HG03060 (cell line): ENCODE data around the gene E2F4.
A peak's percentile ranks its signal among the peaks of the same experiment; 100 is the strongest.

Experiments used
- ATAC-seq: cut with Tn5 transposase; IDR thresholded peaks from one replicate; pipeline ENCODE4 v1.9.1; 2021; ENCODE audit warnings: low read depth, moderate number of reproducible peaks; ENCODE audit not compliant: unreplicated experiment

The E2F4 gene

GRCh38 chr16:67191995-67192681, at the start of gene E2F4:
Gene E2F4, plus strand, starts transcription at chr16:67192155. Its CDS starts 73 bp downstream, at chr16:67192228.
- peak; percentile 61 for ATAC-seq

- ATAC-seq: no peak
Measured at GRCh38 chr16:67142342-67142741, 49.6 kb upstream of the E2F4 start.

GRCh38 chr16:67144943-67145342, 47.0 kb upstream of the E2F4 start:
- ATAC-seq: no peak

GRCh38 chr16:67145746-67146145, 46.2 kb upstream of the E2F4 start:
- ATAC-seq: no peak

- no peak for ATAC-seq
Measured at GRCh38 chr16:67146523-67147357, 45.2 kb upstream of the E2F4 start.

- no peak for ATAC-seq
Measured at GRCh38 chr16:67147437-67148140, 44.4 kb upstream of the E2F4 start.

GRCh38 chr16:67148221-67148620, 43.7 kb upstream of the E2F4 start:
- ATAC-seq: no peak

- no peak for ATAC-seq
Measured at GRCh38 chr16:67148656-67149275, 43.2 kb upstream of the E2F4 start.

GRCh38 chr16:67149276-67150046, 42.5 kb upstream of the E2F4 start:
- ATAC-seq: no peak

- no peak for ATAC-seq
Measured at GRCh38 chr16:67150047-67150832, 41.7 kb upstream of the E2F4 start.

- ATAC-seq: no peak
Measured at GRCh38 chr16:67150833-67151396, 41.0 kb upstream of the E2F4 start, which contains the start of gene B3GNT9. Gene B3GNT9, minus strand, starts transcription at chr16:67150998. Its CDS starts 513 bp downstream, at chr16:67150485.

- no peak for ATAC-seq
Measured at GRCh38 chr16:67151431-67152097, 40.4 kb upstream of the E2F4 start.

- ATAC-seq: no peak
Measured at GRCh38 chr16:67154578-67155294, 37.2 kb upstream of the E2F4 start.

GRCh38 chr16:67155295-67156142, 36.4 kb upstream of the E2F4 start:
- ATAC-seq: no peak

GRCh38 chr16:67156143-67156844, 35.7 kb upstream of the E2F4 start:
- no peak for ATAC-seq

GRCh38 chr16:67157106-67157748, 34.7 kb upstream of the E2F4 start:
- no peak for ATAC-seq
